HCT116 (cell line): ENCODE data around the gene MUSK. TPM values are rescaled to one million over a fixed set of nuclear protein-coding genes. Genes with fewer than 3 reads are reported as not detected.

Experiments
- ATAC-seq: fragments of 200-7000 bp; cut with Tn5 transposase; 2 replicates; pipeline ENCODE4 v1.9.1; 2020; ENCODE audit warnings: mild to moderate bottlenecking, moderate library complexity
- BruUV-seq: library from RNA; stranded (reverse); fragments of 400-500 nt; replicated peaks from 2 replicates; lab custom pipeline; 2021; lab: Mats Ljungman, UMichigan
- CTCF ChIA-PET: fragments of 300-600 bp; sonication (Branson Sonifier 250); formaldehyde crosslinking; loops from one replicate; lab custom pipeline; 2021; ENCODE audit warnings: antibody characterized with exemption; lab: Charles Lee
- POLR2A ChIA-PET: fragments of 300-600, 350-600 bp; sonication (Branson Sonifier 250); formaldehyde crosslinking; loops from one replicate; lab custom pipeline; 2021; ENCODE audit warnings: antibody characterized with exemption; lab: Charles Lee
- RAD21 ChIA-PET, 2 experiments: fragments of 300-600 bp; sonication (Branson Sonifier 250); formaldehyde crosslinking; loops; one replicate each; lab custom pipeline; 2023; ENCODE audit warnings: low total read pairs in 2 of 2; ENCODE audit not compliant: uncharacterized antibody in 2 of 2, unreplicated experiment in 2 of 2, low non-redundant PET in 1 of 2; lab: Charles Lee
- DNase-seq: peaks from one replicate; pipeline ENCODE4 v3.0.0-alpha.2; 2010; ENCODE audit warnings: low read depth, low spot score
- H2AFZ ChIP-seq: fragments of 200-600 bp; shearing (Covaris generic), sonication (generic); 2 replicates; pipeline ENCODE4 v1.6.1; 2017; ENCODE audit warnings: low read depth, mixed run types, mixed read lengths, antibody characterized with exemption, low read length; ENCODE audit not compliant: poor library complexity, severe bottlenecking
- H3K27ac ChIP-seq: 2 replicates; pipeline ENCODE4 v1.5.1; 2012; ENCODE audit warnings: low read depth, low read length
- H3K27me3 ChIP-seq: fragments of 200-600 bp; sonication (generic); 2 replicates; pipeline ENCODE4 v1.6.1; 2016; ENCODE audit warnings: mixed run types, low read length, mixed read lengths; ENCODE audit not compliant: insufficient read depth
- H3K36me3 ChIP-seq, 2 experiments: fragments of 200-500 bp in 1 of 2; fragments of 200-600 bp in 1 of 2; sonication (Bioruptor generic) in 1 of 2; sonication (generic) in 1 of 2; 2 replicates each; pipeline versions ENCODE4 v1.5.1 to v1.6.1; 2014 to 2016; ENCODE audit warnings: low read length in 2 of 2, inconsistent platforms in 1 of 2, mixed read lengths in 1 of 2, mixed run types in 1 of 2; ENCODE audit not compliant: insufficient read depth in 2 of 2, control insufficient read depth in 1 of 2
- H3K4me1 ChIP-seq, 2 experiments: fragments of 200-600 bp in 1 of 2; sonication (generic) in 1 of 2; 2 replicates each; pipeline versions ENCODE4 v1.5.1 to v1.6.1; 2012 to 2017; ENCODE audit warnings: low read length in 2 of 2, inconsistent platforms in 1 of 2, mild to moderate bottlenecking in 1 of 2, mixed read lengths in 1 of 2, mixed run types in 1 of 2, moderate library complexity in 1 of 2; ENCODE audit not compliant: insufficient read depth in 2 of 2, control insufficient read depth in 1 of 2
- H3K4me2 ChIP-seq: fragments of 200-600 bp; sonication (generic); 2 replicates; pipeline ENCODE4 v1.6.1; 2017; ENCODE audit warnings: mixed run types, low read length, mixed read lengths
- H3K4me3 ChIP-seq, 2 experiments: fragments of 200-600 bp in 1 of 2; sonication (generic) in 1 of 2; replicated peaks in 1 of 2; 2 replicates each; pipeline ENCODE4 v1.5.1; 2011 to 2016; ENCODE audit warnings: low read length in 2 of 2, control low read depth in 1 of 2, low read depth in 1 of 2, mild to moderate bottlenecking in 1 of 2, mixed read lengths in 1 of 2, mixed run types in 1 of 2
- H3K79me2 ChIP-seq: fragments of 200-600 bp; sonication (generic); 2 replicates; pipeline ENCODE4 v1.6.1; 2017; ENCODE audit warnings: mild to moderate bottlenecking, mixed run types, low read length, moderate library complexity, mixed read lengths; ENCODE audit not compliant: insufficient read depth
- H3K9ac ChIP-seq: fragments of 200-600 bp; sonication (generic); 2 replicates; pipeline ENCODE4 v1.6.1; 2016; ENCODE audit warnings: low read length, mixed read lengths
- H3K9me2 ChIP-seq: fragments of 200-600 bp; sonication (generic), shearing (Covaris generic); 2 replicates; pipeline ENCODE4 v1.6.1; 2017; ENCODE audit warnings: mixed run types, mild to moderate bottlenecking, moderate library complexity; ENCODE audit not compliant: insufficient read depth
- H3K9me3 ChIP-seq, 2 experiments: fragments of 200-500 bp in 1 of 2; fragments of 200-600 bp in 1 of 2; sonication (Bioruptor generic) in 1 of 2; sonication (generic) in 1 of 2; 2 replicates each; pipeline ENCODE4 v1.6.1; 2014 to 2017; ENCODE audit warnings: low read length in 2 of 2, mixed read lengths in 2 of 2, inconsistent platforms in 1 of 2, low read depth in 1 of 2, mild to moderate bottlenecking in 1 of 2, mixed run types in 1 of 2, moderate library complexity in 1 of 2; ENCODE audit not compliant: control insufficient read depth in 1 of 2, insufficient read depth in 1 of 2
- H4K20me1 ChIP-seq: fragments of 200-600 bp; sonication (generic), shearing (Covaris generic); 2 replicates; pipeline ENCODE4 v1.6.1; 2017; ENCODE audit warnings: mixed run types, mild to moderate bottlenecking, moderate library complexity; ENCODE audit not compliant: insufficient read depth
- ATF3 ChIP-seq: IDR thresholded peaks from 2 replicates; pipeline ENCODE4 v1.6.1; 2012
- EGR1 ChIP-seq: IDR thresholded peaks from 2 replicates; pipeline ENCODE4 v1.6.1; 2012; ENCODE audit warnings: low read depth
- ELF1 ChIP-seq: IDR thresholded peaks from 2 replicates; pipeline ENCODE4 v1.6.1; 2012; ENCODE audit warnings: low read depth, borderline replicate concordance
- EZH2phosphoT487 ChIP-seq: fragments of 200-600 bp; IDR thresholded peaks from 2 replicates; pipeline ENCODE4 v1.6.1; 2018; ENCODE audit warnings: antibody characterized with exemption, borderline replicate concordance
- FOSL1 ChIP-seq: IDR thresholded peaks from 2 replicates; pipeline ENCODE4 v1.6.1; 2012; ENCODE audit warnings: low read depth
- JUND ChIP-seq: IDR thresholded peaks from 2 replicates; pipeline ENCODE4 v1.6.1; 2012
- POLR2A ChIP-seq: IDR thresholded peaks from 2 replicates; pipeline ENCODE4 v1.7.0; 2011; ENCODE audit warnings: borderline replicate concordance; ENCODE audit not compliant: insufficient read depth, insufficient read length; ENCODE audit errors: extremely low read depth
- POLR2AphosphoS5 ChIP-seq: IDR thresholded peaks from 2 replicates; pipeline ENCODE4 v1.6.1; 2011; ENCODE audit warnings: mild to moderate bottlenecking, low read depth, low read length, moderate library complexity
- SIN3A ChIP-seq: IDR thresholded peaks from 2 replicates; pipeline ENCODE4 v1.6.1; 2012; ENCODE audit warnings: low read depth
- SRF ChIP-seq: IDR thresholded peaks from 2 replicates; pipeline ENCODE4 v1.6.1; 2012; ENCODE audit warnings: low read depth
- TCF7L2 ChIP-seq: IDR thresholded peaks from 2 replicates; pipeline ENCODE4 v1.7.0; 2011; ENCODE audit warnings: borderline replicate concordance, inconsistent platforms; ENCODE audit not compliant: insufficient read depth, insufficient read length; ENCODE audit errors: extremely low read depth
- intact Hi-C: fragments of 100-400 bp; cut with micrococcal nuclease; formaldehyde crosslinking; loops from 2 replicates; pipeline ENCODE4 v1.10.0; 2022
- total RNA-seq: library from RNA; stranded (reverse); gene quantifications from one replicate; pipeline ENCODE4 v1.2.1, GENCODE V29; 2021; ENCODE audit not compliant: unreplicated experiment
- TF ChIP-seq, protein P1 (sequence below), 3 experiments: fragments of 200-600 bp in 1 of 3; sonication (generic) in 1 of 3; IDR thresholded peaks in 2 of 3; conservative IDR thresholded peaks in 1 of 3; 2 replicates each; pipeline ENCODE4 v1.5.1; 2012 to 2017; ENCODE audit warnings: low read depth in 2 of 3, low read length in 2 of 3, antibody characterized with exemption in 1 of 3, borderline replicate concordance in 1 of 3, control low read depth in 1 of 3, mild to moderate bottlenecking in 1 of 3, mixed read lengths in 1 of 3, mixed run types in 1 of 3, moderate library complexity in 1 of 3; ENCODE audit not compliant: insufficient read depth in 1 of 3

Gene MUSK
- total RNA-seq, 1 experiment from 2014 or later, result not detected

- ATAC-seq (no peak), DNase-seq (no peak)
- Histone ChIP-seq H4K20me1 (no peaks in the 10 kb centered on the region), H3K27me3 (no peaks in the 10 kb centered on the region), H2AFZ (peak overlapping the region; percentile 7), H3K9me3 (no peaks in the 10 kb centered on the region), H3K4me3 (no peak overlapping the region), H3K4me2 (peak overlapping the region; percentile 15), H3K36me3 (no peaks in the 10 kb centered on the region), H3K9ac (no peak overlapping the region), H3K9me2 (no peaks in the 10 kb centered on the region), H3K4me1 (peaks cover 7 to 12% of the 10 kb centered on the region in 2 experiments), H3K79me2 (no peaks in the 10 kb centered on the region), H3K27ac (no peak overlapping the region)
- RAD21 ChIA-PET, result no interaction called here
- POLR2A ChIA-PET, result interaction anchor here (1.0 kb wide), 1 partner anchor 43 kb away, joined by 3 read pairs; no protein-coding TSS in a partner anchor
- intact Hi-C loops, result no loop called here
- TF ChIP-seq SIN3A (no peak), EGR1 (peak; percentile 21; the same call in 1 of the 2 replicates), TCF7L2 (no peak), JUND (peak; percentile 41; the same call in 1 of the 2 replicates), FOSL1 (peak; percentile 62), SRF (no peak)
- CTCF ChIA-PET, result no interaction called here
- no TSS peak for BruUV-seq
Measured at GRCh38 chr9:110700953-110701352, 32.4 kb downstream of the MUSK start.

DNA sequence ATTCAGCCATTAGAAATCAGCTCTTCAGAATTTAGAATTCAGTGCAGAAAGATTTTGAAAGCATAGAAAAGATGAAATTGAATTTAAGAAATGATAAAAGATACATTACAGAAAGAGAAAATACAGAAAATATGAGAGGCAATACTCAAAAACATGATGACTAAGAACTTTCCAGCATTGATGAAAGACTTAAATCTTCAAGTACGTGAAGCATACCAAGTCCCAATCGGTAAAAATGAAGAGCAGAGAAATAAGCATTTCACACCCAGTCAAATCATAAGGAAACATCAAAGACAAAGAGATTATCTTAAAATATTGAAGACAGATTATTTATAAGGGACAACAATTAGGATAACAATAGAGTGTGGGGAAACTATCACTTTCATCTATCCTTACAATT lies 35.1 kb downstream of the MUSK start:
- H3K9ac ChIP-seq, result no peak overlapping the region
- no peaks in the 10 kb centered on the region for H4K20me1 ChIP-seq
- intact Hi-C loops, result no loop called here
- peaks cover 7 to 9% of the 10 kb centered on the region in 2 experiments for H3K4me1 ChIP-seq
- RAD21 ChIA-PET, result no interaction called here
- H3K27me3 ChIP-seq, result no peaks in the 10 kb centered on the region
- CTCF ChIA-PET, result no interaction called here
- no peaks in the 10 kb centered on the region for H3K9me2 ChIP-seq
- ATAC-seq (no peak), DNase-seq (no peak)
- H3K4me3 ChIP-seq, result no peak overlapping the region
- TF ChIP-seq EZH2phosphoT487 (no peak), ELF1 (no peak), JUND (no peak), SIN3A (no peak), POLR2A (no peak), ATF3 (no peak), FOSL1 (no peak), POLR2AphosphoS5 (no peak), SRF (no peak)
- TF ChIP-seq, protein P1, sequence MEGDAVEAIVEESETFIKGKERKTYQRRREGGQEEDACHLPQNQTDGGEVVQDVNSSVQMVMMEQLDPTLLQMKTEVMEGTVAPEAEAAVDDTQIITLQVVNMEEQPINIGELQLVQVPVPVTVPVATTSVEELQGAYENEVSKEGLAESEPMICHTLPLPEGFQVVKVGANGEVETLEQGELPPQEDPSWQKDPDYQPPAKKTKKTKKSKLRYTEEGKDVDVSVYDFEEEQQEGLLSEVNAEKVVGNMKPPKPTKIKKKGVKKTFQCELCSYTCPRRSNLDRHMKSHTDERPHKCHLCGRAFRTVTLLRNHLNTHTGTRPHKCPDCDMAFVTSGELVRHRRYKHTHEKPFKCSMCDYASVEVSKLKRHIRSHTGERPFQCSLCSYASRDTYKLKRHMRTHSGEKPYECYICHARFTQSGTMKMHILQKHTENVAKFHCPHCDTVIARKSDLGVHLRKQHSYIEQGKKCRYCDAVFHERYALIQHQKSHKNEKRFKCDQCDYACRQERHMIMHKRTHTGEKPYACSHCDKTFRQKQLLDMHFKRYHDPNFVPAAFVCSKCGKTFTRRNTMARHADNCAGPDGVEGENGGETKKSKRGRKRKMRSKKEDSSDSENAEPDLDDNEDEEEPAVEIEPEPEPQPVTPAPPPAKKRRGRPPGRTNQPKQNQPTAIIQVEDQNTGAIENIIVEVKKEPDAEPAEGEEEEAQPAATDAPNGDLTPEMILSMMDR (IDR thresholded peaks at IDR 0.05 in 2 of 3, conservative IDR thresholded peaks at IDR 0.05 in 1 of 3; ENCODE audit: borderline replicate concordance in 1 of 3, insufficient read depth in 1 of 3, low read depth in 2 of 3, low read length in 2 of 3), result no peak
- no peak overlapping the region for H3K27ac ChIP-seq
- no peaks in the 10 kb centered on the region for H3K79me2 ChIP-seq
- no peaks in the 10 kb centered on the region for H3K9me3 ChIP-seq
- no peak overlapping the region for H2AFZ ChIP-seq
- no peak overlapping the region for H3K4me2 ChIP-seq
- no TSS peak for BruUV-seq
- POLR2A ChIA-PET, result no interaction called here
- H3K36me3 ChIP-seq, result no peaks in the 10 kb centered on the region
